Bronchial epithelial cell (primary cell): ENCODE measurements around the gene GHRL. TPM values are rescaled to one million over a fixed set of nuclear protein-coding genes. Genes with fewer than 3 reads are reported as not detected.

Experiments
- DNase-seq: peaks from one replicate; pipeline ENCODE4 v3.0.0-alpha.2; 2010; ENCODE audit warnings: low read depth
- FAIRE-seq: peaks from 2 replicates; lab custom pipeline; 2011; peaks lifted over from hg19 to GRCh38; lab: Jason Lieb, UNC
- H3K27me3 ChIP-seq: 2 replicates; pipeline ENCODE4 v1.5.1; 2011; ENCODE audit warnings: low read length; ENCODE audit not compliant: control insufficient read depth, insufficient read depth
- H3K36me3 ChIP-seq: 2 replicates; pipeline ENCODE4 v1.5.1; 2011; ENCODE audit warnings: low read length; ENCODE audit not compliant: control insufficient read depth, insufficient read depth
- H3K4me3 ChIP-seq: 2 replicates; pipeline ENCODE4 v1.5.1; 2011; ENCODE audit warnings: mild to moderate bottlenecking, low read depth, low read length, control low read depth
- total RNA-seq: library from RNA; depleted of rRNA; stranded (reverse); fragments of >200 nt; gene quantifications from 2 replicates; pipeline ENCODE4 v1.2.1, GENCODE V29; 2014
- TF ChIP-seq, protein P1 (sequence below): IDR thresholded peaks from 2 replicates; pipeline ENCODE4 v1.5.1; 2011; ENCODE audit warnings: mild to moderate bottlenecking, moderate library complexity, low read length, control low read depth, inconsistent platforms; ENCODE audit not compliant: insufficient read depth, severe bottlenecking

The GHRL gene
- 0.13 TPM in 1 of 2 replicates, not detected in the other for total RNA-seq

DNA sequence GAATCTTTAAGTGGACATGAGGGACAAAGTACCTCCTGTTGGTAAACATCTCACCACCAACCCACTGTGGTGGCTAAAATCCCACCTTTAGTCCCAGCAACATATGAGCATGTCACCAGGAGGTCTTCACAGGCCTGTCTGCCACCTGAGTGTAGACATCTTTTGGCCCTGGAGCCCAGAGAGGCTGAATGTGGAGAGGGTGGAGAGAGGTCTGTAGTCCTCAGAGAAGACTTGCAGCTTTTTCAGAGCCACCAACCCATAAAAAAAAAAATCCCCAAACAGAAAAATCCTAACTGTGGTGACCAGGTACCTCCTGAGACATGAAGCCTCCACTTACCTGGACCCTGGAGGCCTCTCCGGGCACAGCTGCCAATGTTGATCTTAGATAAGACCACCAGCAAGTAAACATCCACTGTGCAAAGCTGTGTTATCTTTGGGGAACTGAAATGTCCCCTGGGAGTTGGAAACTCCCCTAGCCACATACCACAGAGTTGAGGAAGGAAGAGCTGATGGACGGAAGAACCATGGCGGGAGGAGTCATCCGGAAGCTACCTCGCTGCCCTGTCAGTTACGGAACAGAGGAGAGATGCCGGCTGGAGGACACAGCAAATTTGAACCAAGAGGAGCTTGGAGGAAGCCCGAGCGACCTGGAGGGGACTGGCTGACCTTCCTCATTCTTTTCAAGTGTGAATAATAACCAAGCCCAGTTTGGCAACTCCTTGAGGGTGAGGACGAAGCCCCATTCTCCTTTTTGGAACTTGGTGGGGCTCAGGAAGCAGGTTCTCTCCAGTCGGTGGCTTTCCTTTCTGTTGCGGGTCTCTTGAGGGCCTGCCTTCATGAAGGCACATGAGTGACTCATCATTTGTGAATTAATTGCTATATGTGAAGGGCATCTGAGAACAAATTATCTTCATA lies at the start of gene GHRL:
Gene GHRL (minus strand): TSS at position 443 of the 915 bp plus-strand sequence. CDS start 2,767 bp downstream, outside the sequence.
- no peaks in the 10 kb centered on the region for H3K27me3 ChIP-seq
- TF ChIP-seq, protein P1, sequence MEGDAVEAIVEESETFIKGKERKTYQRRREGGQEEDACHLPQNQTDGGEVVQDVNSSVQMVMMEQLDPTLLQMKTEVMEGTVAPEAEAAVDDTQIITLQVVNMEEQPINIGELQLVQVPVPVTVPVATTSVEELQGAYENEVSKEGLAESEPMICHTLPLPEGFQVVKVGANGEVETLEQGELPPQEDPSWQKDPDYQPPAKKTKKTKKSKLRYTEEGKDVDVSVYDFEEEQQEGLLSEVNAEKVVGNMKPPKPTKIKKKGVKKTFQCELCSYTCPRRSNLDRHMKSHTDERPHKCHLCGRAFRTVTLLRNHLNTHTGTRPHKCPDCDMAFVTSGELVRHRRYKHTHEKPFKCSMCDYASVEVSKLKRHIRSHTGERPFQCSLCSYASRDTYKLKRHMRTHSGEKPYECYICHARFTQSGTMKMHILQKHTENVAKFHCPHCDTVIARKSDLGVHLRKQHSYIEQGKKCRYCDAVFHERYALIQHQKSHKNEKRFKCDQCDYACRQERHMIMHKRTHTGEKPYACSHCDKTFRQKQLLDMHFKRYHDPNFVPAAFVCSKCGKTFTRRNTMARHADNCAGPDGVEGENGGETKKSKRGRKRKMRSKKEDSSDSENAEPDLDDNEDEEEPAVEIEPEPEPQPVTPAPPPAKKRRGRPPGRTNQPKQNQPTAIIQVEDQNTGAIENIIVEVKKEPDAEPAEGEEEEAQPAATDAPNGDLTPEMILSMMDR = no peak
- H3K4me3 ChIP-seq = no peak within 1 kb of the TSS
- H3K36me3 ChIP-seq = peaks cover 3% of the 10 kb centered on the region
- no peak for DNase-seq
- FAIRE-seq = no peak

DNA sequence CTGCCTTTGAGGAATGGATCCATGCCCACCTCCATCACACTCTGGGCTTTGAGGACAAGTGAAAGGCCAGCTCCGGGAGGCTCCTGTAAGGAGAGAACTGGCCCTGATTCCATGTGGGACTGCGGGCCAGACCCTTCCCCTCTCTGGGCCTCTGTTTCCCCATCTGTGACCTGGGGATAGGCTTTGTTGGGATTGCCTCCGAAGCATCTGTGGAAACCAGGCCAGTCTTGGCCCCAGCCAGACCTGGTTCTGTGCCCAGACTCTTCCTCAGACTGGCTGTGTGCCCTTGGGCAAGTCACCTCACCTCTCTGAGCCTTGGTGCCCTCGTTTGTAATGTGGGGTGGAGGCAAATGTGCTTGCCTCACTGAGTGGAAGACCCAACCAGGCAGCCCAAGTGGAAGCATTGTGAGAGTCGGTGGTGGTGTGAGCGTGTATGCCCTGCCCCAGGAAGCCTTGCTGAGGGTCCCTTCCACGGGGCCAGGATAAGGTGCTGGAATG lies 49.2 kb upstream of the GHRL start:
- no peak overlapping the region for H3K4me3 ChIP-seq
- peaks cover 2% of the 10 kb centered on the region for H3K27me3 ChIP-seq
- DNase-seq (no peak), FAIRE-seq (no peak)
- TF ChIP-seq, protein P1 = no peak
- H3K36me3 ChIP-seq = no peaks in the 10 kb centered on the region

DNA sequence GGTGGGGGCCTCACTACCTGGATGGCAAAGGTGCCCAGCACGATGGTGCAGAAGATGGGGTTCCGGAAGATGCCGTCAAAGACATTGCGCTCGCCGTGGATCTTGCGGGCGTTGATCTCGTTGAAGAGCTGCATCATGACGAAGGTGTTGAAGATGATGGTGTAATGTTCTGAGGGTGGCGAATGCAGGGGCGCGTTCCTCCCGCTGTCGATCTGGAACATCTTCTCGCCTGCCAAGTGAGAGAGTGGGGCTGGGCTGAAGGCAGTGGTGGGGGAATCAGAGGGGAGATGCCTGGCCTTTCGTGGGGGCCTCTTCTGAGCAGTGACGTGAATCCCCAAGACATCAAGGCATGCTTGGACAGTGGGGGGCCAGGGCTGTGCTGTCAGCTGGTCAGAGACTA lies 47.7 kb upstream of the GHRL start:
- DNase-seq (no peak), FAIRE-seq (no peak)
- peaks cover 4% of the 10 kb centered on the region for H3K27me3 ChIP-seq
- H3K4me3 ChIP-seq = no peak overlapping the region
- TF ChIP-seq, protein P1 = no peak
- no peaks in the 10 kb centered on the region for H3K36me3 ChIP-seq

DNA sequence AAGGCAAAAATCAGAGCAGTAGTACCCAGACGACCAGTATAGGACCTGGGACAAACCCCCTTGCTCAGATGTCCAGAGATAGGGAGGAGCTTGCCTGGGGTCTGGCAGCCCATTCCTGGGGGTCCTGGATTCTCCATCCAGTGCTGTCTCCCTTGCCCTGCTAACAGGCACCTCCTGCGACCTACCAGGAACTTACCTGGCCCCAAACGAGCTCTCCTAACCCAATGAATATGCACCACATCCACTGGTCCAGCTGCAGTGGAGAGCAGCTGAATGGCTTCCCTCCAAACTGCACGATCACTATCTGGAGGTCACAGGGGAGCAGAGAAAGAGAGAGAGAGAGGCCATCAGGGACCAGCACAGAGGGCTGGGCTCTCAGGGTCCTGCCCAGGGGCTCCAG lies 47.3 kb upstream of the GHRL start:
- TF ChIP-seq, protein P1 = no peak
- FAIRE-seq (no peak), DNase-seq (no peak)
- Histone ChIP-seq H3K36me3 (no peaks in the 10 kb centered on the region), H3K4me3 (no peak overlapping the region), H3K27me3 (peaks cover 5% of the 10 kb centered on the region)

- Histone ChIP-seq H3K36me3 (no peaks in the 10 kb centered on the region), H3K27me3 (peaks cover 7% of the 10 kb centered on the region), H3K4me3 (no peak overlapping the region)
- FAIRE-seq (no peak), DNase-seq (no peak)
- TF ChIP-seq, protein P1 = no peak
Measured at GRCh38 chr3:10339376-10339955, 46.7 kb upstream of the GHRL start.
